Measurements from ENCODE around the gene DOK1. TPM values are rescaled to one million over a fixed set of nuclear protein-coding genes. Genes with fewer than 3 reads are reported as not detected.

Gene DOK1
- total and polyA plus RNA-seq, 2 donors (not counting 1 experiment from before 2014, with no cell fraction given), result 29.1 to 41.4 TPM

DNA sequence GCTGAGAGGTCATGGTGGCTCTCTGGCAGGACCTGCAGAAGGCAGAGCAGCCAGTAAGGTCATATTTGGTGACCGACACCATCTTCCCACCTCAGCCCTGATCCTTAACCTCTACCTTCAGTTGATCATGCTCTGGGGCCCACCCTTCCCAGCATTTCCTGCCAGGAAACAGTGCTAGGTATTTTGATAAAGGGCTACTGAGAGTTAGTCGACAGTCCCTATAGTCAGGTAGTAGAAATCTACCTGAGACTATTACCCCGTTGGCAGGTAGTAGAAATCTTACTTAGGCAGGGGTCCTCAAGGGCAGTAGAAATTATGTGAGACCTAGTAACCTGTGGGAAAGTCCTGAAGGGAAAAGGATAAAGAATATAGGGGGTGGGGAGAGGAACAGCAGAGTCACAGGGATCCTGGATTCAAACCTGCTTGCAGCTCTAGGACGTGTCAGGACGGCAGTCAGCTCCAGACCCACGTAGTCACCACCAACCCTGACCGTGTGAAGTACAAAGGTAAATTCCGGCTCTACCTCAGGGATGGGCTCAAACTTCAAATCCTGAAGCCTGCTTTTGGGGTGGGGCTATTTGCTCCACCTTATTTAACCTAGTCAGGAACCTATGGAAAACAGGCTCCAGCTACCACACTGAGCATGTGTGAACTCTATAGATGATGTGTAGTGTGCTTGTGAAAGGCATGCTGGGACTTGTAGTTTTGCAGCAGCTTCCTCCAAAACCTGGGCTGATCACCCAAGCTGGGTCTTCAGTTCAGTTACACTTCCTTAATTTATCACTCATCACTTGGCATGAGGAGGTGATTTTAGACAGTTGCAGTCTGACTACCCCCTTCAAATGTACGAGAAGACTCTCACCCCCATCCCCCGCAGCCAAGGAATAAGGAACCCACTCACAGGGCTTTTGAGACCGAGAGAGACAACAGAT lies 28.5 kb upstream of the DOK1 start, which contains the start of gene DQX1:
DQX1 (minus strand) TSS at position 515 of the 932 bp plus-strand sequence; CDS start at position 13, 502 bp downstream.
- CTCF ChIA-PET, result interaction anchor here (1.0 to 9.6 kb wide), 4 partner anchors 17 to 61 kb away, joined by 3 to 71 read pairs (median 6); partner anchors contain the start of genes CCDC142, PCGF1 and TTC31
- ATAC-seq (ENCODE audit: low read depth) (no peak), DNase-seq (peak; percentile 84)
- no peak for TF ChIP-seq EZH2 (IDR thresholded peaks at IDR 0.05; ENCODE audit: borderline replicate concordance, insufficient read depth, low read depth, low read length, poor library complexity, severe bottlenecking)
- TF ChIP-seq, protein P1, sequence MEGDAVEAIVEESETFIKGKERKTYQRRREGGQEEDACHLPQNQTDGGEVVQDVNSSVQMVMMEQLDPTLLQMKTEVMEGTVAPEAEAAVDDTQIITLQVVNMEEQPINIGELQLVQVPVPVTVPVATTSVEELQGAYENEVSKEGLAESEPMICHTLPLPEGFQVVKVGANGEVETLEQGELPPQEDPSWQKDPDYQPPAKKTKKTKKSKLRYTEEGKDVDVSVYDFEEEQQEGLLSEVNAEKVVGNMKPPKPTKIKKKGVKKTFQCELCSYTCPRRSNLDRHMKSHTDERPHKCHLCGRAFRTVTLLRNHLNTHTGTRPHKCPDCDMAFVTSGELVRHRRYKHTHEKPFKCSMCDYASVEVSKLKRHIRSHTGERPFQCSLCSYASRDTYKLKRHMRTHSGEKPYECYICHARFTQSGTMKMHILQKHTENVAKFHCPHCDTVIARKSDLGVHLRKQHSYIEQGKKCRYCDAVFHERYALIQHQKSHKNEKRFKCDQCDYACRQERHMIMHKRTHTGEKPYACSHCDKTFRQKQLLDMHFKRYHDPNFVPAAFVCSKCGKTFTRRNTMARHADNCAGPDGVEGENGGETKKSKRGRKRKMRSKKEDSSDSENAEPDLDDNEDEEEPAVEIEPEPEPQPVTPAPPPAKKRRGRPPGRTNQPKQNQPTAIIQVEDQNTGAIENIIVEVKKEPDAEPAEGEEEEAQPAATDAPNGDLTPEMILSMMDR (IDR thresholded peaks at IDR 0.05), result no peak
- Mint-ChIP-seq H3K9me3 (ENCODE audit: insufficient read depth) (no peaks in the 10 kb centered on the region), H3K27ac (peak within 1 kb of the TSS; percentile 84), H3K4me1 (peaks cover 30% of the 10 kb centered on the region), H3K4me3 (peak within 1 kb of the TSS; percentile 59), H3K27me3 (no peaks in the 10 kb centered on the region)
- Histone ChIP-seq H3K27me3 (replicated peaks in 1 of 4; ENCODE audit: control extremely low read depth in 1 of 4, control insufficient read depth in 3 of 4, insufficient read depth in 4 of 4, low read length in 3 of 4) (peaks cover 0 to 2% (median 0%) of the 10 kb centered on the region in 4 experiments), H4K20me1 (ENCODE audit: control insufficient read depth, insufficient read depth, low read length, poor library complexity, severe bottlenecking) (peaks cover 17% of the 10 kb centered on the region), H3K4me2 (replicated peaks; ENCODE audit: low read depth, low read length, poor library complexity, severe bottlenecking) (peak within 1 kb of the TSS; percentile 1), H3K4me3 (ENCODE audit: control extremely low read depth in 1 of 5, extremely low read depth in 1 of 5, insufficient read depth in 1 of 5, low read depth in 2 of 5, low read length in 4 of 5) (no peak within 1 kb of the TSS), H3K36me3 (replicated peaks in 1 of 2; ENCODE audit: control extremely low read depth in 1 of 2, control insufficient read depth in 1 of 2, extremely low read depth in 1 of 2, insufficient read depth in 2 of 2, low read length in 1 of 2) (peaks cover 0 to 29% of the 10 kb centered on the region in 2 experiments), H3K4me1 (ENCODE audit: control insufficient read depth in 2 of 2, insufficient read depth in 2 of 2, low read length in 2 of 2) (peaks cover 28 to 35% of the 10 kb centered on the region in 2 donors), H2AFZ (ENCODE audit: insufficient read depth, low read depth, low read length, poor library complexity, severe bottlenecking) (no peak within 1 kb of the TSS), H3K9ac (ENCODE audit: low read length) (no peak within 1 kb of the TSS), H3K79me2 (ENCODE audit: control insufficient read depth, insufficient read depth, low read length) (peaks cover 20% of the 10 kb centered on the region), H3K27ac (ENCODE audit: low read length in 2 of 2) (peak within 1 kb of the TSS in 1 of 2 donors; percentile 54), H3K9me3 (ENCODE audit: control extremely low read depth in 1 of 3, control insufficient read depth in 2 of 3, insufficient read depth in 1 of 3, low read length in 2 of 3) (no peaks in the 10 kb centered on the region)
- POLR2A ChIA-PET, result interaction anchor here (0.7 to 1.1 kb wide), 5 partner anchors 10 to 45 kb away, joined by 3 to 4 read pairs (median 3); partner anchors contain the start of genes CCDC142 and TTC31
- WGBS (ENCODE audit: insufficient coverage), result 90% methylated on average over 5 of the region's 11 CpGs
- intact Hi-C loops (cut with micrococcal nuclease), result loop anchor here (5.0 kb wide), 2 partner anchors 789 to 1294 kb away; partner anchors contain the start of genes CCT7, PRADC1 and TPRKB
